Measurements from ENCODE around the gene NYAP2.

Gene NYAP2

DNA sequence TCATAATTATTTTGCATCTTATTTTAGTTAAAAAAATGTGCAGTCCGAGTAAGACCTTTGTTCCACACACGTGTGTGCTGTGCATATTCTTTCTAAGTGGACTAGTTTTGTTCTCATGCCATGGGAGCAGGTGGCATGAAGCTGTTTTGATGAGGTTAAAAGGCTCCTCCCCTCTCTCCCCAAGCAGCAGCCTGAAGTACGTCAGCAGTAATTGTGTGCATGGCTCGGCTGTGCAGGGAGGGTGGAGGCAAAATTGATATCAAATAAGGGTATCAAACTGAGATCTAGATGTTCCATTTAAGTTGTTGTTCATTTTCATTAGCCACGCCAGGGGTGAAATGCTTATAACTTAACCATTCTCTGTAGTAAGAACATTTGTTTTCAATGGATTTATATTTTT lies at the start of gene NYAP2:
Gene NYAP2 (plus strand): TSS at position 207 of the 400 bp plus-strand sequence. CDS start 9,171 bp downstream, outside the sequence.
- no peaks in the 10 kb centered on the region for H3K4me1 ChIP-seq
- H3K36me3 ChIP-seq (replicated peaks), result no peaks in the 10 kb centered on the region
- no peak for DNase-seq (ENCODE audit: low spot score in 2 of 2)
- no peaks in the 10 kb centered on the region for H3K9me3 ChIP-seq
- H3K4me3 ChIP-seq, result no peak within 1 kb of the TSS
- in situ Hi-C loops (cut with MboI; ENCODE audit: low sequenced_read_pairs), result no loop called here
- H3K27me3 ChIP-seq (ENCODE audit: low read depth), result no peaks in the 10 kb centered on the region

DNA sequence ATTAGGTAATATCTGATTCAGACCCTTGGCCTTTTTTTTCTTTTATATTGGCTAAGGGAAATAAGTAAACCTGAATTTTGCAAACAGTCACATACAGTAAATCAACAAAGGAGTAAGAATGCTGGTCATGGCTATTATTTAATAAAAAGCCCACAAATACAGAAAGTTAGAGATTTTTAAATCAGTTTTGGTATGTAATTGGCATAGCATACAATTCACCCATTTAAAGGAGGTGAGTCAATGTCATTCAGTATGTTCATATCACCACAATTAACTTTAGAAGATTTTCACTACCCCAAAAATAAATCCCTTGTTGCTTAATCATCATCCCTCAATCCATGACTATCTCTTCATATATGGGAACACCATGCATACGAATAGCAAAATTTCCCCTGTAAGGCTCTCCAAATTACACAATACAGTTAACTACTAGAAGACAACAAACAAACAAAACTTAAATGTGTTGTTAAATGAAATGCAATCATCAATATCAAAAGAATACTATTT lies 45.9 kb upstream of the NYAP2 start:
- no peaks in the 10 kb centered on the region for H3K4me1 ChIP-seq
- no peak for DNase-seq (ENCODE audit: low spot score in 2 of 2)
- H3K4me3 ChIP-seq, result no peak overlapping the region
- H3K9me3 ChIP-seq, result no peaks in the 10 kb centered on the region
- no peaks in the 10 kb centered on the region for H3K36me3 ChIP-seq (replicated peaks)
- no peaks in the 10 kb centered on the region; the same call in 1 of the 2 replicates for H3K27me3 ChIP-seq (ENCODE audit: low read depth)
- in situ Hi-C loops (cut with MboI; ENCODE audit: low sequenced_read_pairs), result no loop called here

DNA sequence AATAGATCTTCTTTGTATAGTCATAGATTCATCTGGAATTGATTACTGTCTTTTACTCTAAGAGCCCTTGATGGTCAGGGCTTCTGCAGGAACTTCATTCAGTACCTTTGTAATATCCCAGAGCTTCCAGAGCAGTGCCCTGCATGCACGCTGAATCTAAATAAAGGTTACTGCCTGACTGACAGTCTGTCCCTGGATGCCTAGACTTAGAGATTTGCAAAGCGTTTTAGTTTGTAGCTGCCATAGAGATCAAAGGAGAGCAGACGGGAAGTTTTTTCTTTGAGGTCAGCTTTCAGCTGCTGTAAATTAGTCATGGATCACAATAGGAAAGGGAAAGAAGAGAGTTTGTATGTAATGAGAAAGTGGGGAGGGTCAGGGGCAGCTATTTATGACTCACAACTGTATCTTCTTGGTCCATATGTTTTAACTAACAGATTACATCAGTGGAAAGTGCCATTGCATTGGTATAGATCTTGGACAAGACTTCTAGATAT lies 45.2 kb upstream of the NYAP2 start:
- DNase-seq (ENCODE audit: low spot score in 2 of 2), result no peak
- no peaks in the 10 kb centered on the region for H3K36me3 ChIP-seq (replicated peaks)
- H3K9me3 ChIP-seq, result no peaks in the 10 kb centered on the region
- in situ Hi-C loops (cut with MboI; ENCODE audit: low sequenced_read_pairs), result no loop called here
- no peak overlapping the region for H3K4me3 ChIP-seq
- no peaks in the 10 kb centered on the region for H3K4me1 ChIP-seq
- no peaks in the 10 kb centered on the region; the same call in 1 of the 2 replicates for H3K27me3 ChIP-seq (ENCODE audit: low read depth)

DNA sequence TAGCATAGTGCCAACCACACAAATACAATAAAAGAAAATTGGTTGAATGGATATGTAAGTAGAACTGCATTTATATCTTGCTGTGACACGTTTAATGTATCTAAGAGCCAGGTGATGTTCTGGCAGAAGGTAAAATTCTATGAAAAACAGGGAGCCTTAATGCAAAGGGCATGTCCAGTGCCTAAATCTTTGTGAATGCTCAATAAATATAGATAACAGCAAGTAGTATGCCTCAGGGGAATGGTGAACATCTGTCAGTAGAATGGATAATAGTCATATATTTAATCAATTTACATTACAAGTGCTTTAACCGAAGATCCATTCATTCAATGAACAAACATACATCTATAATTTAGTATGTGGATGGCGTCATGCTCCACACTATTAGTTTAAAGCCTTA lies 43.7 kb upstream of the NYAP2 start:
- DNase-seq (ENCODE audit: low spot score in 2 of 2), result no peak
- H3K36me3 ChIP-seq (replicated peaks), result no peaks in the 10 kb centered on the region
- no peaks in the 10 kb centered on the region for H3K4me1 ChIP-seq
- in situ Hi-C loops (cut with MboI; ENCODE audit: low sequenced_read_pairs), result no loop called here
- H3K9me3 ChIP-seq, result no peaks in the 10 kb centered on the region
- no peak overlapping the region for H3K4me3 ChIP-seq
- H3K27me3 ChIP-seq (ENCODE audit: low read depth), result no peaks in the 10 kb centered on the region; the same call in 1 of the 2 replicates

DNA sequence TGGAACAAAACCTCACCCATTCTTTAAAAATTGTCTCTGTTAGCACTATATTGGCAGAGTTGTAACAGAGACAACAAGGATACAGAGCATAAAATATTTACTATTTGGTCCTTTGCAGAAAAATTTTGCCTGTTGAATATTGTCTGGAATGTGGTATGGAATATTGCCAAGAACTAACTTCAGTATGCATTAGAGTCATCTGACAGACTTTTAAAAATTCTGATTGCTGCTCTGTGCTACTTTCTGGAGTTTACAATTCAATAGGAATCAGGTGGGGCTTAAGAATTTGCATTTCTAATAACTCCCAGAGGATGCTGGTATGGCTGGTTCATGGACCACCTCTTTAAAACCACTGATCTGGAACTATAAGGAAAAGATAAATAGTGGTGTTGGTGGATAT lies 32.8 kb upstream of the NYAP2 start:
- in situ Hi-C loops (cut with MboI; ENCODE audit: low sequenced_read_pairs), result no loop called here
- H3K9me3 ChIP-seq, result no peaks in the 10 kb centered on the region
- H3K4me3 ChIP-seq, result no peak overlapping the region
- 0 out of 2 replicates have a peak, but pooled peaks cover 3% of the 10 kb centered on the region for H3K27me3 ChIP-seq (ENCODE audit: low read depth)
- DNase-seq (ENCODE audit: low spot score in 2 of 2), result no peak
- no peaks in the 10 kb centered on the region for H3K36me3 ChIP-seq (replicated peaks)
- no peaks in the 10 kb centered on the region for H3K4me1 ChIP-seq

DNA sequence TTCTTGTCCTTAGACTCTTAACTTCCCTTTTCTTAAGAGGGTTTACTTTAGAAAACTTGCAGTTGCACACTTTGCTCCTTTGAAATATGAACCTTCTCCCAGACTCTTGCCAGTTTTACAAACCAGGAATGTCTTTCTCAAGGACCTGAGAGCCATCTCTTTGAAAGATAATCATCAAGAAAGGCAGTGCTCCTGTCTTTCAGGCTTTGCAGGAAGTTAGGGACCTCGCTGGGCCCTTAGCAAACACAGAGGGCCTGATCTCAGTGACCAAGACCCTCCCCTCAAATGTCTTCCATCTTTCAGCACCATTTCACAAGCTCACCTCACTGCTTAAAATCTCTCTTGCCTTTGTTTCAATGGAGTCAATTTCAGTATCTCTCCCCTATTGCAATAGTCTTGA lies 32.0 kb upstream of the NYAP2 start:
- DNase-seq (ENCODE audit: low spot score in 2 of 2), result no peak
- no peak overlapping the region for H3K4me3 ChIP-seq
- 0 out of 2 replicates have a peak, but pooled peaks cover 3% of the 10 kb centered on the region for H3K27me3 ChIP-seq (ENCODE audit: low read depth)
- in situ Hi-C loops (cut with MboI; ENCODE audit: low sequenced_read_pairs), result no loop called here
- H3K9me3 ChIP-seq, result no peaks in the 10 kb centered on the region
- no peaks in the 10 kb centered on the region for H3K36me3 ChIP-seq (replicated peaks)
- H3K4me1 ChIP-seq, result no peaks in the 10 kb centered on the region

DNA sequence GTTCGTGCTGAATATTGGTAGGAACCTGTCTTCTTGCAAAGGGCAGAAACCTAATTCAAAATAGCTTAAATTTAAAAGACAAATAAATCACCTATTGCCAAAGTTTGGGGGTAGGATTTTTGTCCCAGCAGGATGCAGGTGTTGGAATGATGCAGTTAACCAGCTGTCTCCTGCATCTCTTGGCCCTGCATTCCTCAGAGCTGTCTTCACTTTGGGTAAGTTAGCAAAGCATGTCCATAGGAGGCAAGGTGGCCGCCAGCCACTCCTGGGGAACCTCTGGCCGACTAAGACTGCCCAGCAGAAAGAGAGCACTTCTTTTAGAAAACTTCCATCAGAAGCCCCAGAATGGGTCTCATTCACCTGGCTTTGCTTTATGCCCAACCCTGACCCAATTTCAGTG lies 20.5 kb upstream of the NYAP2 start:
- H3K27me3 ChIP-seq (ENCODE audit: low read depth), result no peaks in the 10 kb centered on the region
- no peak for DNase-seq (ENCODE audit: low spot score in 2 of 2)
- H3K36me3 ChIP-seq (replicated peaks), result no peaks in the 10 kb centered on the region
- H3K4me1 ChIP-seq, result no peaks in the 10 kb centered on the region
- no peaks in the 10 kb centered on the region for H3K9me3 ChIP-seq
- in situ Hi-C loops (cut with MboI; ENCODE audit: low sequenced_read_pairs), result no loop called here
- H3K4me3 ChIP-seq, result no peak overlapping the region

DNA sequence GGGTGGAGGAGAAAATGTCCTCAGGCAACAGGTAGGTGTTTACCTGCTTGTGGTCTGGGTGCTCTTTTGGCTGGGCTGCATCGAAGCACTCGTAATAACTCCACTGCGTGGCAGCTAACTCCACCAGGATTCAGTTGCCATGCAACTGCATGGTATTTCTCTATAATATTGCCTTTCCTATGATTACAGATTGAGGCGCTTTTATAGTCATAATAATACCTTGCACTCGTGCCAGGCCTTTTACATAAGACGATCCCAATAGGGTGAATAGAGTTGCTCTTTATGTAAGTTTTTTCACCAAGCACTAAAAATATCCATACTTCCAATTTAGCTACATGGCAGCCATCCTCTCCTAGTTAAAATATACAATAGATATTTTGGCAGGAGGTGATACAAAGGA lies 19.7 kb upstream of the NYAP2 start:
- no peak overlapping the region for H3K4me3 ChIP-seq
- H3K9me3 ChIP-seq, result no peaks in the 10 kb centered on the region
- DNase-seq (ENCODE audit: low spot score in 2 of 2), result no peak
- in situ Hi-C loops (cut with MboI; ENCODE audit: low sequenced_read_pairs), result no loop called here
- no peaks in the 10 kb centered on the region for H3K4me1 ChIP-seq
- no peaks in the 10 kb centered on the region for H3K27me3 ChIP-seq (ENCODE audit: low read depth)
- no peaks in the 10 kb centered on the region for H3K36me3 ChIP-seq (replicated peaks)

DNA sequence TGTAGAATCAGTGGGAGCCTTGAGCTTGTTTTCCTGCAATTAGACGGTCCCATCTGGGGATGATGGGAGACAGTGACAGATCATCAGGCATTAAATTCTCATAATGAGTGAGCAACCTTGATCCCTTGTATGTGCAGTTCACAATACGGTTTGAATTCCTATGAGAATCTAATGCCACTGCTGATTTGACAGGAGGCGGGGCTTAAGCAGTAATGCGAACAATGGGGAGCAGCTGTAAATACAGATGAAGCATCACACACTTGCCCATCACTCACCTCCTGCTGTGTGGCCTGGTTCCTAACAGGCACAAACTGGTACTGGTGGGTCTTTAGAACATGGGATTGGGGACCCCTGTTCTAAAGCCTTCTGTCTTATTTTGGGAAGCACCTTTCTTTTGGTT lies 17.9 kb upstream of the NYAP2 start:
- no peak for DNase-seq (ENCODE audit: low spot score in 2 of 2)
- no peaks in the 10 kb centered on the region for H3K27me3 ChIP-seq (ENCODE audit: low read depth)
- H3K9me3 ChIP-seq, result no peaks in the 10 kb centered on the region
- H3K4me3 ChIP-seq, result no peak overlapping the region
- H3K36me3 ChIP-seq (replicated peaks), result no peaks in the 10 kb centered on the region
- in situ Hi-C loops (cut with MboI; ENCODE audit: low sequenced_read_pairs), result no loop called here
- no peaks in the 10 kb centered on the region for H3K4me1 ChIP-seq

DNA sequence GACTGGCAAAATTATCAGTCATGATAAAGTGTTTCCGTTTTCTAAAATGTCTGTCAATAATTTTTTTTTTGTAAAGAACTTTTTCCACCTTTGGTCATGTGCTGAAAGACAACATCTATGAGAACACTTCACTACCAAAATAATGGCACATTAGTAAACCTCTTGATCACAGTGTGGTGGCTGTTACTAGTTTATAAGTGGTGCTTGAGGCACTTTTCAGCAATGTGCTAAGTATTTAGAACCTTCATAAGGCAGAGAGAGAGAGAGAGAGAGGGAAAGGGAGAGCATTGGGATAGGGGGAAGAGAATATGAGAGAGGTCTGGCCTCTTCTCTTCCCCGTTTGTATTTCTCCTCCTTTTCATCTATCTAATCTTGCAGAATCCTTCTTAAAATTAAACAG lies 1.1 kb upstream of the NYAP2 start:
- Histone ChIP-seq H3K9me3 (no peaks in the 10 kb centered on the region), H3K36me3 (replicated peaks) (no peaks in the 10 kb centered on the region), H3K4me3 (no peak overlapping the region), H3K4me1 (no peaks in the 10 kb centered on the region), H3K27me3 (ENCODE audit: low read depth) (no peaks in the 10 kb centered on the region)
- in situ Hi-C loops (cut with MboI; ENCODE audit: low sequenced_read_pairs), result no loop called here
- DNase-seq (ENCODE audit: low spot score in 2 of 2), result no peak

DNA sequence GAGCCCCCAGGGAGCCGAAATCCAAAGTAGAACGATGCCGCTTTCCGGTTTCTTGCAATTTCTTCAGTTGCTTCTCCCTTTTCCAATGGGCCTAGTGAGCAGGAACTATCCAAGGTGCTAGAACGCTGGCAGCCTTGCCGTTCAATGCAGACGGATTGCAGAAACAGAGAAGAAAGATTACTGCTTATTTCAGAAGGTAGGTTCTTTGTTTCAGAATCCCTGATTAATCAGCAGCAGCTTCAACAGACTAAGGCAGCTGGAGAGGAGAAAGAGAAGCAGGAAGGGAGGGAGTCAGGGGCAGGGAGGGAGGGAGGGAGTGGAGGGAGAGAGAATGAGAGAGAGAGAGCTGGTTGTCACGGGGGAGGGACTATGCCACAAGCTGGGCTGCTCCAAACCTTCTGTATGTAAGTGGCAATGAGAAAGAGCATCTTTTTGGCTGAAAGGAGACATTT lies 576 bp downstream of the NYAP2 start:
- in situ Hi-C loops (cut with MboI; ENCODE audit: low sequenced_read_pairs), result no loop called here
- peak in 1 of 2 experiments; percentile 23 for DNase-seq (ENCODE audit: low spot score in 2 of 2)

DNA sequence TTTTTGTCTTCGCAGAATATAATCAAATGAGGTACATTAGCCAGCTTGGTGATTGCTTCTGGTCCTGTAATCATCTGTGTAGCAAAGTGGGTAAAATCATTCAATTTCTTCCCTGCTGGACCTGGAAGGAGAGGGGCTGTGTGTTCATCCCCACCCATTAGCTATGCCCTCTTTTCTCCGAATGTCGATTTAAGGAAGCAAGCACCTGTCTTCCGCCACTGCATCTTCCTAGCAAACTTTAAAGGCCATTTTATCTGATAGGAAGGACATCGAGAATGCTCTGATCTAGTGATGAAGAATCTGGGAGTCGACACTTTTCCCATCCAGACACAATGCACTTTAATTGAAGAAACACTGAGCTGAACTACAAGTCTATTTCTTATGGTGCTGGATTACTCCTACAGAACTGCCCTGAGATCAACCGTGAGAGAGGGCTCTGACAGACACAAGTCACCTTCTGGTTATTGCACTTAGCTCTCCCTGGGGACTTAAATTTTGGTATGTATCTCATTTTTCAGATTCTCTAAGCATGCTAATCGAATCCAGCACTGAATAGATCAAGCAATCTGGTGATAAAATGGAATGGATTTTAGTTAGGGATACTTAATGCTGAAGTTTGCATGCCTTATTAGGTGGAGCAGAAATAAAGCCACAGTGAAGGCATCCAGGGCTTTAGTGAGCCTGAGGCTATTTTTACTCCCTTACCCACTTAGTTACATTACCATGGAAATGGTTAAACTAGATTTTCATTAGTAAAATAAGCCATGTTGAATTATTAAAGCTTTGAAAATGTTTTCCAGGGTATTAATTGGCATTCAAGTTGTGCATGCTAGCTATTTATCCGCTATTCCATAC lies 1.3 kb downstream of the NYAP2 start:
- DNase-seq (ENCODE audit: low spot score in 2 of 2), result no peak
- H3K4me1 ChIP-seq, result no peaks in the 10 kb centered on the region

More for the DNA sequence above, 576 bp downstream of the NYAP2 start:
- H3K4me3 ChIP-seq, result no peak overlapping the region
- H3K27me3 ChIP-seq (ENCODE audit: low read depth), result no peaks in the 10 kb centered on the region
- H3K9me3 ChIP-seq, result no peaks in the 10 kb centered on the region
- no peaks in the 10 kb centered on the region for H3K36me3 ChIP-seq (replicated peaks)
- H3K4me1 ChIP-seq, result no peaks in the 10 kb centered on the region

DNA sequence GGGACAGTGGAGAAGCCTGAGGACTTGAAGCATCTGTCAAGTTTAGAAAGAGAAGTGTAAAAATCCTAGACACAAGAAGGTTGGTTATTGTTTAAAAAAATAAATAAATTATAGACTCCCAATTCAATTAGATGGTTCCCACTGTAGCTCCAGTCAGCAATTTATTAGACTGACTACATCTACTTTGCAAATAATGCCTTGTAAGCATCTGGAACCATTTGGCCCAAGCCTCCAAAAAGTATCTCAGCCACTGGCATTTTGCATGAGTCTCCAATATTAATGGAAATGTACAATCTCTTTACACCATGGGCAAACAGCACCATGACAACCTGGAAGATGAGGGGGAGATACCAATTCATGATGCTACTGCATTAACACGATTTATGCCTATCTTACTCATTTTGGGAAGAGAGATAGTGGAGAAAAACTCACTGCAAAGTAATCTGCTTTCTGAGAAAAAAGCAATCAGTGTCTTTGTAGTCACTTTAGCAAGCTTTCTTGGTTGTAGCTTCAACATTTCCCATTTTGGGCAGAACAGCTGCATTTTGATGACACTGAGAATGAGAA lies 2.8 kb downstream of the NYAP2 start:
- in situ Hi-C loops (cut with MboI; ENCODE audit: low sequenced_read_pairs), result no loop called here
- Histone ChIP-seq H3K4me3 (no peak overlapping the region), H3K4me1 (no peaks in the 10 kb centered on the region), H3K9me3 (no peaks in the 10 kb centered on the region), H3K36me3 (replicated peaks) (no peaks in the 10 kb centered on the region), H3K27me3 (ENCODE audit: low read depth) (no peaks in the 10 kb centered on the region)
- DNase-seq (ENCODE audit: low spot score in 2 of 2), result no peak

More for the DNA sequence above, 1.3 kb downstream of the NYAP2 start:
- Histone ChIP-seq H3K4me3 (no peak overlapping the region), H3K27me3 (ENCODE audit: low read depth) (no peaks in the 10 kb centered on the region), H3K9me3 (no peaks in the 10 kb centered on the region), H3K36me3 (replicated peaks) (no peaks in the 10 kb centered on the region)
- in situ Hi-C loops (cut with MboI; ENCODE audit: low sequenced_read_pairs), result no loop called here

DNA sequence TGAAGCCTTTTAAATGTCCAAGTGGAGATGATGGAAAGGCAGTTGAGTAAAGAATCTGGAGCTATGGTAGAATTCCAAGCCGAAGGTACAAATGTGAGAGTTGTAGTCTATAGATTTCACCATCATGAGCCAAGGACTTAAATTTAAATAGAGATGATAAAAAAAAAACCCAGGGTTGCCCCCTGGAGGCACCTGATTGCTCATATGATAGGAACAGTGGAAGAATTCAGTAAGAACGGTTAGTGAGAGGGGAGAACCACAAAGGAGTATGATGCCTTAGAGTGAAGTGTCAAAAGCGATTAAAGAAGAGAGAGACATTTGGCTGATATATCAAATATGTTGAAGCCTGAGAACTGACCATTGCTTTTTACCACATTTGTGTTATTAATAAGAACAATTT lies 11.9 kb downstream of the NYAP2 start:
- no peak for DNase-seq (ENCODE audit: low spot score in 2 of 2)
- no peaks in the 10 kb centered on the region for H3K4me1 ChIP-seq
- H3K27me3 ChIP-seq (ENCODE audit: low read depth), result no peaks in the 10 kb centered on the region
- no peaks in the 10 kb centered on the region for H3K9me3 ChIP-seq
- H3K4me3 ChIP-seq, result no peak overlapping the region
- in situ Hi-C loops (cut with MboI; ENCODE audit: low sequenced_read_pairs), result no loop called here
- H3K36me3 ChIP-seq (replicated peaks), result no peaks in the 10 kb centered on the region
